Skin of body (tissue), 1 donor: ENCODE data around the gene NUP107. TPM values are rescaled to one million over a fixed set of nuclear protein-coding genes. Genes with fewer than 3 reads are reported as not detected.

Experiments used
- total RNA-seq: library from RNA; depleted of rRNA; stranded (reverse); fragments of >200 nt; gene quantifications from one replicate; pipeline ENCODE4 v1.2.3, GENCODE V29; 2014

The NUP107 gene
- total RNA-seq, 1 donor from 2014 or later = 47.2 TPM

Other genes with a start within 250 kb of the NUP107 start
- gene RAP1B, start 76.1 kb upstream of the NUP107 start, total RNA-seq = 178 TPM
- gene SLC35E3, start 59.2 kb downstream of the NUP107 start, total RNA-seq = 3.4 TPM
- gene MDM2, start 121.2 kb downstream of the NUP107 start, total RNA-seq = 65.4 TPM
- gene CPM, start 246.2 kb downstream of the NUP107 start, total RNA-seq = 20.5 TPM